SK-N-SH treated with all-trans-retinoic acid at 6 μM for 48 hours (cell line): ENCODE data around the gene C1orf94.

Experiments used
- ARNTL ChIP-seq: fragments of 450-650 bp; formaldehyde crosslinking; IDR thresholded peaks from 2 replicates; pipeline ENCODE4 v1.5.0; 2020; ENCODE audit warnings: low read depth, mild to moderate bottlenecking, moderate library complexity, borderline replicate concordance
- BACH2 ChIP-seq: fragments of 250-450 bp; sonication (Bioruptor Pico); IDR thresholded peaks from 2 replicates; pipeline ENCODE4 v1.9.0; 2021; ENCODE audit warnings: mild to moderate bottlenecking, borderline replicate concordance
- CREB5 ChIP-seq: fragments of 250-450 bp; sonication (Bioruptor Pico); IDR thresholded peaks from 2 replicates; pipeline ENCODE4 v1.5.1; 2020; ENCODE audit warnings: low read depth, mild to moderate bottlenecking, moderate library complexity
- OSR1 ChIP-seq: fragments of 250-450 bp; sonication (Bioruptor Pico); IDR thresholded peaks from 2 replicates; pipeline ENCODE4 v1.8.0; 2022; ENCODE audit warnings: moderate library complexity, mild to moderate bottlenecking, inconsistent platforms
- PATZ1 ChIP-seq: fragments of 250-450 bp; sonication (Bioruptor Pico); IDR thresholded peaks from 2 replicates; pipeline ENCODE4 v1.8.0; 2020; ENCODE audit warnings: mild to moderate bottlenecking, moderate library complexity, borderline replicate concordance
- POU6F1 ChIP-seq: fragments of 250-450 bp; sonication (Bioruptor Pico); IDR thresholded peaks from 2 replicates; pipeline ENCODE4 v1.8.0; 2021; ENCODE audit warnings: low read depth, mild to moderate bottlenecking, moderate library complexity, borderline replicate concordance
- PPARA ChIP-seq: fragments of 250-450 bp; sonication (Bioruptor Pico); IDR thresholded peaks from 2 replicates; pipeline ENCODE4 v1.5.0; 2020; ENCODE audit warnings: mild to moderate bottlenecking, borderline replicate concordance
- RARB ChIP-seq: fragments of 250-450 bp; sonication (Bioruptor Pico); IDR thresholded peaks from 2 replicates; pipeline ENCODE4 v1.8.0; 2021; ENCODE audit warnings: mild to moderate bottlenecking, moderate library complexity
- SNAI2 ChIP-seq: fragments of 250-450 bp; sonication (Bioruptor Pico); IDR thresholded peaks from 2 replicates; pipeline ENCODE4 v1.5.0; 2020; ENCODE audit warnings: mild to moderate bottlenecking, moderate library complexity
- TCF4 ChIP-seq: fragments of 250-450 bp; sonication (Bioruptor Pico); IDR thresholded peaks from 2 replicates; pipeline ENCODE4 v1.8.0; 2021; ENCODE audit warnings: mild to moderate bottlenecking, moderate library complexity, borderline replicate concordance
- TOX ChIP-seq: fragments of 250-450 bp; sonication (Bioruptor Pico); IDR thresholded peaks from 2 replicates; pipeline ENCODE4 v1.8.0; 2021; ENCODE audit warnings: mild to moderate bottlenecking, moderate library complexity, borderline replicate concordance
- ZFP3 ChIP-seq: fragments of 250-450 bp; sonication (Bioruptor Pico); IDR thresholded peaks from 2 replicates; pipeline ENCODE4 v1.5.0; 2020; ENCODE audit warnings: mild to moderate bottlenecking, moderate library complexity
- ZNF565 ChIP-seq: fragments of 450-650 bp; formaldehyde crosslinking; conservative IDR thresholded peaks from 2 replicates; pipeline ENCODE4 v1.5.0; 2020; ENCODE audit warnings: low read depth, mild to moderate bottlenecking, moderate library complexity
- TF ChIP-seq, protein P1 (sequence below): fragments of 250-450 bp; sonication (Bioruptor Pico); IDR thresholded peaks from 2 replicates; pipeline ENCODE4 v1.5.0; 2020; ENCODE audit warnings: mild to moderate bottlenecking, moderate library complexity

DNA sequence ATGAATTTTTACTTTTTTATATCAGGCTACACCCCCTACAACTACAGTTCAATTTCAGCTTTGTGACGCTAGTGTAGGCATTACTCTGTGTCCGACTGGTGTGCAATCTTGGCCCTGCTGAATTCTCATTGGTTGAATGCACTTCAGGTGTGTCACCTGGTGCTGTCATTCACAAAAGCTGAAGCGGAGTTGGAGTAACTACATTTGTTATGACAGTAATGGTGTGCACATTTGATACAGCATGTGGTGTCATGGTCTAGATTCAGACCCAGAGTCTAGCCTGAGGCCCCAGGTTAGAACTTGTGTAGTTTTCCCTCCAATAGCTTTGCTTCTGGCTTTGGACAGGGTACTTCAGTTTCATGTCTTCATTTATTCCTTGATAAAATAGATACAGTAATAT is 88.7 kb downstream of the C1orf94 start:
- TF ChIP-seq OSR1 (CRISPR knock-in tag) (no peak), POU6F1 (CRISPR knock-in tag) (no peak), SNAI2 (CRISPR knock-in tag) (no peak), RARB (no peak), ZFP3 (CRISPR knock-in tag) (no peak), BACH2 (CRISPR knock-in tag) (no peak), PPARA (no peak), ZNF565 (CRISPR knock-in tag) (no peak), ARNTL (no peak), PATZ1 (CRISPR knock-in tag) (no peak), TOX (CRISPR knock-in tag) (no peak), CREB5 (no peak), TCF4 (CRISPR knock-in tag) (no peak)
- TF ChIP-seq, protein P1, sequence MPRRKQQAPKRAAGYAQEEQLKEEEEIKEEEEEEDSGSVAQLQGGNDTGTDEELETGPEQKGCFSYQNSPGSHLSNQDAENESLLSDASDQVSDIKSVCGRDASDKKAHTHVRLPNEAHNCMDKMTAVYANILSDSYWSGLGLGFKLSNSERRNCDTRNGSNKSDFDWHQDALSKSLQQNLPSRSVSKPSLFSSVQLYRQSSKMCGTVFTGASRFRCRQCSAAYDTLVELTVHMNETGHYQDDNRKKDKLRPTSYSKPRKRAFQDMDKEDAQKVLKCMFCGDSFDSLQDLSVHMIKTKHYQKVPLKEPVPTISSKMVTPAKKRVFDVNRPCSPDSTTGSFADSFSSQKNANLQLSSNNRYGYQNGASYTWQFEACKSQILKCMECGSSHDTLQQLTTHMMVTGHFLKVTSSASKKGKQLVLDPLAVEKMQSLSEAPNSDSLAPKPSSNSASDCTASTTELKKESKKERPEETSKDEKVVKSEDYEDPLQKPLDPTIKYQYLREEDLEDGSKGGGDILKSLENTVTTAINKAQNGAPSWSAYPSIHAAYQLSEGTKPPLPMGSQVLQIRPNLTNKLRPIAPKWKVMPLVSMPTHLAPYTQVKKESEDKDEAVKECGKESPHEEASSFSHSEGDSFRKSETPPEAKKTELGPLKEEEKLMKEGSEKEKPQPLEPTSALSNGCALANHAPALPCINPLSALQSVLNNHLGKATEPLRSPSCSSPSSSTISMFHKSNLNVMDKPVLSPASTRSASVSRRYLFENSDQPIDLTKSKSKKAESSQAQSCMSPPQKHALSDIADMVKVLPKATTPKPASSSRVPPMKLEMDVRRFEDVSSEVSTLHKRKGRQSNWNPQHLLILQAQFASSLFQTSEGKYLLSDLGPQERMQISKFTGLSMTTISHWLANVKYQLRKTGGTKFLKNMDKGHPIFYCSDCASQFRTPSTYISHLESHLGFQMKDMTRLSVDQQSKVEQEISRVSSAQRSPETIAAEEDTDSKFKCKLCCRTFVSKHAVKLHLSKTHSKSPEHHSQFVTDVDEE (CRISPR knock-in tag), result no peak
